Mucosa of stomach (tissue), 1 donor: Measurements from ENCODE around the gene UPK3A.

Experiments used
- H3K27me3 ChIP-seq: one replicate; pipeline ENCODE4 v1.7.0; 2013; ENCODE audit warnings: mild to moderate bottlenecking, low read length; ENCODE audit not compliant: control insufficient read depth, insufficient read depth
- H3K36me3 ChIP-seq: one replicate; pipeline ENCODE4 v1.7.0; 2013; ENCODE audit warnings: low read length; ENCODE audit not compliant: control insufficient read depth, insufficient read depth
- H3K4me1 ChIP-seq: one replicate; pipeline ENCODE4 v1.7.0; 2013; ENCODE audit warnings: mild to moderate bottlenecking, low read length; ENCODE audit not compliant: control insufficient read depth, insufficient read depth
- H3K4me3 ChIP-seq: one replicate; pipeline ENCODE4 v1.7.0; 2013; ENCODE audit warnings: low read length
- H3K9ac ChIP-seq: one replicate; pipeline ENCODE4 v1.7.0; 2013; ENCODE audit warnings: mild to moderate bottlenecking, low read length, moderate library complexity
- H3K9me3 ChIP-seq: one replicate; pipeline ENCODE4 v1.7.0; 2013; ENCODE audit warnings: mild to moderate bottlenecking, low read length, moderate library complexity; ENCODE audit not compliant: control insufficient read depth
- donor health status: Pancreatic carcinoma.

UPK3A gene

DNA sequence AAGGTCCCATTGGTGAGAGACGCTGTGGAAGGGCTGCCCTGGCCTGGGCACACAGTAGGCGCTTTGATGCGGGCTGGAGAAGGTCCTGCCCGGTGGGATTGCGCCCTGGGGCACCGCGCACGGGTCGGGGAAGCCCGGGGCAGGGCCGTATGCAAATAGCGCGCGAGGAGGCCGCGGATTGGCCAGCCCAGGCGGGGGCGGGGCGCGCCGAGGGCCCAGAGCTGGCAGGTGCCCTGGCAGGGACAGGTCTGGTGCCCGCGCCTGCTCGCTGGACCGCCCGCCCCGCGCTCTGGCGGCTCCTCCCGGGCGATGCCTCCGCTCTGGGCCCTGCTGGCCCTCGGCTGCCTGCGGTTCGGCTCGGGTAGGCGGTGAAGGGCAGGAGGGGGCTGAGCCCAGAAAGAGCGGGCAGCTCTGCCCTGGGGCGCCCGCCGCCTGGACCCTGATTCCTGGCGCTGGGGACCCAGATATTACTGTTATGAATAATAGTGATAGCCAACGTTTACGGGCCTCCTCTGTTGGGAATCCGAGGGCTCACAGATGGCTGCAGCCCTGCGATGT is at the start of gene UPK3A:
TSS of gene UPK3A (plus strand) at position 245 of the 558 bp plus-strand sequence. CDS start at position 310, 65 bp downstream.
- H3K4me1 ChIP-seq: peaks cover 15% of the 10 kb centered on the region
- H3K36me3 ChIP-seq: no peaks in the 10 kb centered on the region
- H3K9me3 ChIP-seq: no peaks in the 10 kb centered on the region
- H3K4me3 ChIP-seq: no peak within 1 kb of the TSS
- H3K27me3 ChIP-seq: peaks cover 8% of the 10 kb centered on the region
- H3K9ac ChIP-seq: peak within 1 kb of the TSS; percentile 34

DNA sequence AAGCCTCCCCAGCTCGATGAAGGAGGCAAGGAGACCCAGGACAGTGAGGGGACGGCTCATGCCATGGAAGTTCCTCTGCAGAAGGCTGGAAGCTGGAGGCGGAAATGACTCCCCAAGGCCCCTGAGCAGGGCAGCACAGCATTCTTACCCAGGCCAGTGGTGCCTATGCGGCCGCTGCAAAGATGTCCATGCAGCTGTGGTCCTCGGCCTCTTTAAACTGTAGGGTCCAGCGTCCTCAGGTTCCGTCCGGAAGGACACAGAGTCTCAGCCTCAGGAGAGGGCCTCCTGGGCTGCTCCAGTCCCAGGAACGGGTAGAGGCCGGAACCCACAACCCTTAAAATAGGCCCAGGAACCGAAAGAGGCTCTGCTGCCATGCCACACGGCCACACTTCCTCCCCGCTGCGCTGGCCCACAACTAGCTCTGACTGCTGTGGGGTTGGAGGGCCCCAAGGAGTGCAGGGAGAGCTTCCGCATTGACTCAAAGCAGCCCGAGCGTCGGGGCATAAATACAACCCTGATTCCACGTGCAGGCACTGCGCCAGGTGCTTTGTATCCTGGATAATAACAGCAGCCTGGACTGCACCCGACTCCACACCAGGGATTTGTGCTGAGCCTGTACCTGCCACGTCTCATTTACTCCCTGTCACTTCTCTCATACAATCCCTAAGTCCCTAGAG is 49.5 kb upstream of the UPK3A start:
- no peaks in the 10 kb centered on the region for H3K27me3 ChIP-seq
- no peak overlapping the region for H3K4me3 ChIP-seq
- peaks cover 13% of the 10 kb centered on the region for H3K4me1 ChIP-seq
- H3K9me3 ChIP-seq: no peaks in the 10 kb centered on the region
- no peak overlapping the region for H3K9ac ChIP-seq
- H3K36me3 ChIP-seq: no peaks in the 10 kb centered on the region

- H3K4me3 ChIP-seq: no peak overlapping the region
- peak overlapping the region; percentile 12 for H3K9ac ChIP-seq
- no peaks in the 10 kb centered on the region for H3K9me3 ChIP-seq
- peaks cover 13% of the 10 kb centered on the region for H3K4me1 ChIP-seq
- H3K36me3 ChIP-seq: no peaks in the 10 kb centered on the region
- H3K27me3 ChIP-seq: no peaks in the 10 kb centered on the region
These were observed 48.9 kb upstream of the UPK3A start for GRCh38 chr22:45235851-45236342.

DNA sequence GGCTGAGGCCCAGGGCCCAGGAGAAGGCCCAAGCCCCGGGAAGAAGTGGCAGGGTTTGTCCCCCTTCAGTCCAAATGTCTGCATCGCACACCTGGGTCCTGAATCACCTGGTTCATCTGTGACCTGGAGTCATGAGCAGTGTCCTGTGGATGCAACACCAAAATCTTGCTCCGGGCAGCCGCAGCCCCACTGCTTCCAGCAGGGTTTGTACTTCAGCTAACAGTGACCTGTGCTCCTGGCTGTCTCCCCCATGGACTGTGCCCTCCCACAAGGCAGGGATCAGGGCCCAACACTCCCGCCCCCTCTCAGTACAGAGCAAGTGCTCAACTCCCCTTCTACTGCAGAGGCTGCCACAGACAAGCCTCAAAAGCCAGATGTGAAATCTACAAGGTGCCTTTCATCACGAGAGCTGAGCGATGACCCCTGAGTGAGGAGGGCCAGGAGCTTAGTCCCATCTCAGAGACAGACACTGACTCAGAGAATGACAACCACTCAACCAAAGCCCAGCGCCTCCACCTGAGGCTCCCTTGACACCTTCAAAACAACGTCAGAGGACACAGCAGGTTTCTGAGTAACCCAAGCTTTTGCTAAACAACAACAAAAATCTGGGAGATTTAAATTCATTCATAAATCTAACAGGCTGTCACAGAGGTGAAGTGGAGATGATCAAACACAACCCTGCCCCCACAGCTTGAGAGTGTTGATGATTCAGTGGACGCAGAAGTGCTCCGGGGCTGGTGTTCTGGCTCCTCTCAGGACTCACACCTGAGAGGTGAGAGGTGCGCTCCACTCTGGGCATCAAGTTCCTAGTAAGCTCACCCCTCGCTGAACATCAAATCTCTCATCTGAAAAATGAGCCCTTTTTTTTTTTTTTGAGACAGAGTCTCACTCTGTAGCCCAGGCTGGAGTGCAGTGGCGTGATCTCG is 47.4 kb upstream of the UPK3A start:
- Histone ChIP-seq H3K4me1 (peaks cover 25% of the 10 kb centered on the region), H3K9me3 (no peaks in the 10 kb centered on the region), H3K9ac (no peak overlapping the region), H3K27me3 (no peaks in the 10 kb centered on the region), H3K36me3 (no peaks in the 10 kb centered on the region), H3K4me3 (no peak overlapping the region)

GRCh38 chr22:45238076-45238956 is 46.4 kb upstream of the UPK3A start:
- Histone ChIP-seq H3K9ac (no peak overlapping the region), H3K4me3 (no peak overlapping the region), H3K9me3 (no peaks in the 10 kb centered on the region), H3K36me3 (no peaks in the 10 kb centered on the region), H3K27me3 (no peaks in the 10 kb centered on the region), H3K4me1 (peaks cover 35% of the 10 kb centered on the region)

- no peak overlapping the region for H3K9ac ChIP-seq
These were observed 45.6 kb upstream of the UPK3A start for GRCh38 chr22:45238957-45239680.

DNA sequence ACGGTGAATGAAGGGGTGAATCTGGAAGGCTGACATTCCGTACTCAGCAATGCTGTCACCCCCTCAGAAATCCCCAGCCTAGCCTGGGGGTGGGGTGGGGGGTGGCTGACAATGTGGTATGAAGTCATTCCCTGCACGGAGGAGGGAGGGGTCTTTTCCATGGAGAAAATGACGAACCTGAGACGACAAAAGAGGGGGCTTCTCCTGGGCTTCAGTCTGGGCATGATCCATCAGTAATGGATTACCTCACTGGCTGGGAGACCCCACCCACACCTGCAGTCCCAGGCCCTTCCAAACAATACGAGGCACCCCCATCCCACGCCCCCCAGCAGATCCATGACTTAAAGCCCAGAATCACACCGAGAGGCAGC is 45.1 kb upstream of the UPK3A start:
- no peaks in the 10 kb centered on the region for H3K9me3 ChIP-seq
- H3K4me3 ChIP-seq: no peak overlapping the region
- H3K27me3 ChIP-seq: no peaks in the 10 kb centered on the region
- H3K9ac ChIP-seq: peak overlapping the region; percentile 56
- peaks cover 38% of the 10 kb centered on the region for H3K4me1 ChIP-seq
- no peaks in the 10 kb centered on the region for H3K36me3 ChIP-seq

More at GRCh38 chr22:45238957-45239680, 45.6 kb upstream of the UPK3A start:
- no peaks in the 10 kb centered on the region for H3K9me3 ChIP-seq
- no peak overlapping the region for H3K4me3 ChIP-seq
- no peaks in the 10 kb centered on the region for H3K27me3 ChIP-seq
- H3K36me3 ChIP-seq: no peaks in the 10 kb centered on the region
- peaks cover 38% of the 10 kb centered on the region for H3K4me1 ChIP-seq

DNA sequence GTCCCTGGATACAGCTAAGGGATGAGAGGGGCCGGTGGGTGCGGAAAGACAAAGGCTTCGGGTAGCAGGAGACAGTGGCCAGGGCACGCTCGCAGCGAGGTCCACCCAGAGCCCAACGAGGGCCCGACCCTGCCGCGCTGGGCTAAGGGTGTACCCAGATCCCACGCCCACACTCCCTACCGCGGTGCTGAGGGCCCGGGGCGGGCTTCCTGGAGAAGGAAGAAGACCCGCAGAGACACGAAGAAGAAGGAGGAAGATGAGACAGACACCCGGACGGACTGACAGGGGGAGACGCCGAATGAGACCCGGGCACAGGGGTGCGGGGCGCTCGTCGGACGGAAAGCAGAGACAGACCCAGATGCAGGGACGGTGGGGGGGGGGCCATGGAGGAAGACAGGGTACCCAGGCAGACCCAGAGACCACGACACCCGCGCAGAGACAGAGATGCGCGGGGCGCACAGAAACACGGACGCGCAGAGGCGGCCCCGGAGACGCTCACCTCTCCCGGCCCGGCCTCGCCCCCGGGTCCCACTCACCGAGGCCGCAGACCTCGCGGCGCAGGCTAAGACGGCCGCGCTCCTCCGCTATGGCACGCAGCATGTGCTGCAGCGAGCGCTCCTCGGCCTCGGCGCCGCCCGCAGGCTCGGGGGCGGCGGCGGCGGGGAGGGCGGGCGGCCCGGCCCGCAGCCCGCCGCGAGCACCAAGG is 44.5 kb upstream of the UPK3A start:
- H3K36me3 ChIP-seq: no peaks in the 10 kb centered on the region
- no peaks in the 10 kb centered on the region for H3K27me3 ChIP-seq
- H3K9me3 ChIP-seq: no peaks in the 10 kb centered on the region
- H3K9ac ChIP-seq: peak overlapping the region; percentile 56
- H3K4me3 ChIP-seq: peak overlapping the region; percentile 22
- H3K4me1 ChIP-seq: peaks cover 44% of the 10 kb centered on the region

- no peaks in the 10 kb centered on the region for H3K27me3 ChIP-seq
- peak within 1 kb of the TSS; percentile 22 for H3K4me3 ChIP-seq
- no peaks in the 10 kb centered on the region for H3K9me3 ChIP-seq
- peaks cover 48% of the 10 kb centered on the region for H3K4me1 ChIP-seq
- H3K36me3 ChIP-seq: no peaks in the 10 kb centered on the region
- H3K9ac ChIP-seq: peak within 1 kb of the TSS; percentile 56
These were observed 43.7 kb upstream of the UPK3A start, which contains the start of gene KIAA0930 for GRCh38 chr22:45240810-45241631. Gene KIAA0930, minus strand, starts transcription at chr22:45240894. Its CDS starts 191 bp downstream, at chr22:45240703.

GRCh38 chr22:45242778-45243191 is 42.0 kb upstream of the UPK3A start:
- Histone ChIP-seq H3K9me3 (no peaks in the 10 kb centered on the region), H3K36me3 (no peaks in the 10 kb centered on the region), H3K4me3 (no peak overlapping the region), H3K27me3 (no peaks in the 10 kb centered on the region), H3K4me1 (peaks cover 61% of the 10 kb centered on the region), H3K9ac (peak overlapping the region; percentile 3)
